Osteoblast (primary cell): Measurements from ENCODE around the gene MAN1C1. TPM values are rescaled to one million over a fixed set of nuclear protein-coding genes. Genes with fewer than 3 reads are reported as not detected.

ENCODE experiments used
- DNase-seq: peaks from one replicate; pipeline ENCODE4 v3.0.0; 2011; ENCODE audit warnings: low spot score, mixed read lengths; ENCODE audit not compliant: insufficient read length; ENCODE audit errors: missing footprints
- H2AFZ ChIP-seq: 2 replicates; pipeline ENCODE4 v1.6.0; 2011; ENCODE audit warnings: mild to moderate bottlenecking, low read length
- H3K27ac ChIP-seq: 2 replicates; pipeline ENCODE4 v1.5.1; 2011; ENCODE audit warnings: mild to moderate bottlenecking, low read depth, low read length, moderate library complexity
- H3K27me3 ChIP-seq: 2 replicates; pipeline ENCODE4 v1.6.0; 2012; ENCODE audit warnings: mild to moderate bottlenecking, control low read depth, inconsistent platforms, low read length, moderate library complexity; ENCODE audit not compliant: insufficient read depth
- H3K36me3 ChIP-seq: 2 replicates; pipeline ENCODE4 v1.5.1; 2011; ENCODE audit warnings: mild to moderate bottlenecking, low read length, control low read depth, moderate library complexity; ENCODE audit not compliant: insufficient read depth
- H3K4me1 ChIP-seq: 2 replicates; pipeline ENCODE4 v1.5.1; 2011; ENCODE audit warnings: mild to moderate bottlenecking, low read length, control low read depth, moderate library complexity; ENCODE audit not compliant: insufficient read depth
- H3K4me2 ChIP-seq: 2 replicates; pipeline ENCODE4 v1.6.0; 2011; ENCODE audit warnings: mild to moderate bottlenecking, low read length; ENCODE audit not compliant: insufficient read depth
- H3K4me3 ChIP-seq: fragments of 200-600 bp; sonication (generic); 3 replicates; pipeline ENCODE4 v1.5.1; 2012; ENCODE audit warnings: mild to moderate bottlenecking, low read length, inconsistent platforms; ENCODE audit not compliant: insufficient read depth
- H3K79me2 ChIP-seq: 2 replicates; pipeline ENCODE4 v1.6.0; 2012; ENCODE audit warnings: mild to moderate bottlenecking, low read length, control low read depth, inconsistent platforms; ENCODE audit not compliant: insufficient read depth
- H3K9me3 ChIP-seq: 2 replicates; pipeline ENCODE4 v1.5.1; 2011; ENCODE audit warnings: low read depth, low read length, control low read depth
- H4K20me1 ChIP-seq: 2 replicates; pipeline ENCODE4 v1.6.0; 2012; ENCODE audit warnings: mild to moderate bottlenecking, low read length, control low read depth; ENCODE audit not compliant: insufficient read depth
- CTCF ChIP-seq: IDR thresholded peaks from 2 replicates; pipeline ENCODE4 v1.5.1; 2011; ENCODE audit warnings: mild to moderate bottlenecking, low read depth, low read length, moderate library complexity; ENCODE audit errors: extremely low read depth
- total RNA-seq: library from RNA; depleted of rRNA; stranded (reverse); fragments of >200 nt; gene quantifications from 2 replicates; pipeline ENCODE4 v1.2.3, GENCODE V29; 2012

MAN1C1 gene
- total RNA-seq, 1 donor, result 16.3 TPM

GRCh38 chr1:25685938-25686665 is 69.5 kb downstream of the MAN1C1 start:
- H2AFZ ChIP-seq, result no peak overlapping the region
- no peaks in the 10 kb centered on the region for H4K20me1 ChIP-seq
- no peaks in the 10 kb centered on the region for H3K9me3 ChIP-seq
- no peaks in the 10 kb centered on the region for H3K36me3 ChIP-seq
- TF ChIP-seq CTCF, result no peak
- no peak for DNase-seq
- H3K4me2 ChIP-seq, result no peak overlapping the region
- H3K27ac ChIP-seq, result no peak overlapping the region
- H3K27me3 ChIP-seq, result peaks cover 66% of the 10 kb centered on the region
- H3K79me2 ChIP-seq, result no peaks in the 10 kb centered on the region
- no peak overlapping the region for H3K4me3 ChIP-seq
- H3K4me1 ChIP-seq, result no peaks in the 10 kb centered on the region

- no peak overlapping the region for H2AFZ ChIP-seq
- H3K4me1 ChIP-seq, result no peaks in the 10 kb centered on the region
- H3K36me3 ChIP-seq, result no peaks in the 10 kb centered on the region
- no peak overlapping the region for H3K27ac ChIP-seq
- TF ChIP-seq CTCF, result no peak
- no peaks in the 10 kb centered on the region for H4K20me1 ChIP-seq
- no peaks in the 10 kb centered on the region for H3K79me2 ChIP-seq
- H3K9me3 ChIP-seq, result no peaks in the 10 kb centered on the region
- no peak overlapping the region for H3K4me3 ChIP-seq
- DNase-seq, result no peak
- H3K27me3 ChIP-seq, result peaks cover 58% of the 10 kb centered on the region
- no peak overlapping the region for H3K4me2 ChIP-seq
Measured at GRCh38 chr1:25687221-25688017, 70.8 kb downstream of the MAN1C1 start.

GRCh38 chr1:25688390-25689119 is 72.0 kb downstream of the MAN1C1 start:
- Histone ChIP-seq H4K20me1 (no peaks in the 10 kb centered on the region), H2AFZ (no peak overlapping the region), H3K4me1 (peaks cover 1% of the 10 kb centered on the region), H3K36me3 (no peaks in the 10 kb centered on the region), H3K79me2 (no peaks in the 10 kb centered on the region), H3K4me2 (no peak overlapping the region), H3K27ac (no peak overlapping the region), H3K27me3 (peaks cover 49% of the 10 kb centered on the region), H3K4me3 (no peak overlapping the region), H3K9me3 (no peaks in the 10 kb centered on the region)
- peak; percentile 78 for DNase-seq
- TF ChIP-seq CTCF, result no peak
